H1 (cell line): ENCODE measurements around the gene BTBD9. TPM values are rescaled to one million over a fixed set of nuclear protein-coding genes. Genes with fewer than 3 reads are reported as not detected.

Experiments used
- CTCF ChIA-PET: fragments of 300-600 bp; sonication (Branson Sonifier 250); formaldehyde crosslinking; loops from one replicate; lab custom pipeline; 2021; ENCODE audit not compliant: partially characterized antibody; lab: Charles Lee
- POLR2A ChIA-PET: fragments of 300-600 bp; sonication (Branson Sonifier 250); formaldehyde crosslinking; loops from one replicate; lab custom pipeline; 2021; ENCODE audit warnings: inconsistent platforms; ENCODE audit not compliant: partially characterized antibody; lab: Charles Lee
- DNase-seq, 2 experiments: peaks; one replicate each; pipeline versions ENCODE4 v3.0.0 to v3.0.0-alpha.2; 2010 to 2022; ENCODE audit warnings: low spot score in 2 of 2, low read depth in 1 of 2, mixed read lengths in 1 of 2
- FAIRE-seq: peaks from 2 replicates; lab custom pipeline; 2011; peaks lifted over from hg19 to GRCh38; lab: Jason Lieb, UNC
- H2AFZ ChIP-seq: 2 replicates; pipeline ENCODE4 v1.8.1; 2012; ENCODE audit warnings: low read length, inconsistent platforms
- H2AK5ac ChIP-seq: 2 replicates; pipeline ENCODE4 v1.6.1; 2013; ENCODE audit warnings: low read depth, low read length
- H2BK120ac ChIP-seq: replicated peaks from 2 replicates; pipeline ENCODE3; 2013; ENCODE audit warnings: low read depth, low read length, inconsistent platforms
- H2BK12ac ChIP-seq: 2 replicates; pipeline ENCODE4 v1.6.1; 2013; ENCODE audit warnings: low read depth, low read length
- H2BK15ac ChIP-seq: 2 replicates; pipeline ENCODE4 v1.6.1; 2013; ENCODE audit warnings: low read length
- H2BK20ac ChIP-seq: 2 replicates; pipeline ENCODE4 v1.6.1; 2013; ENCODE audit warnings: low read length
- H2BK5ac ChIP-seq: 2 replicates; pipeline ENCODE4 v1.6.1; 2013; ENCODE audit warnings: low read depth, low read length
- H3K14ac ChIP-seq: 2 replicates; pipeline ENCODE4 v1.6.1; 2013; ENCODE audit warnings: inconsistent platforms; ENCODE audit not compliant: insufficient read length
- H3K18ac ChIP-seq: 2 replicates; pipeline ENCODE4 v1.6.1; 2013; ENCODE audit warnings: low read length; ENCODE audit errors: extremely low read depth
- H3K23ac ChIP-seq: 2 replicates; pipeline ENCODE4 v1.6.1; 2013; ENCODE audit warnings: inconsistent platforms; ENCODE audit not compliant: insufficient read length
- H3K23me2 ChIP-seq: 2 replicates; pipeline ENCODE4 v1.6.1; 2013; ENCODE audit warnings: low read depth, low read length
- H3K27ac ChIP-seq: 2 replicates; pipeline ENCODE4 v1.6.1; 2011; ENCODE audit warnings: low read depth, low read length, inconsistent platforms
- H3K27me3 ChIP-seq, 4 experiments: replicated peaks in 1 of 4; 1 replicate in 1 of 4; 2 replicates in 3 of 4; pipeline versions ENCODE4 v1.6.1 to v1.8.1; 2011 to 2013; ENCODE audit warnings: low read length in 3 of 4, mild to moderate bottlenecking in 3 of 4, inconsistent platforms in 2 of 4, mixed read lengths in 2 of 4, moderate library complexity in 1 of 4; ENCODE audit not compliant: control insufficient read depth in 3 of 4, insufficient read depth in 3 of 4; ENCODE audit errors: extremely low read depth in 1 of 4
- H3K36me3 ChIP-seq, 4 experiments: 2 replicates each; pipeline versions ENCODE4 v1.6.1 to v1.8.1; 2011 to 2013; ENCODE audit warnings: mild to moderate bottlenecking in 4 of 4, low read length in 3 of 4, moderate library complexity in 2 of 4, control low read depth in 1 of 4, inconsistent platforms in 1 of 4; ENCODE audit not compliant: insufficient read depth in 4 of 4, control insufficient read depth in 2 of 4
- H3K4ac ChIP-seq: replicated peaks from 2 replicates; pipeline ENCODE3; 2013; ENCODE audit warnings: low read length, low read depth, mixed read lengths, inconsistent platforms; ENCODE audit not compliant: insufficient read length
- H3K4me1 ChIP-seq, 4 experiments: replicated peaks in 1 of 4; 1 replicate in 1 of 4; 2 replicates in 3 of 4; pipeline versions ENCODE4 v1.6.1 to v1.8.1; 2011 to 2013; ENCODE audit warnings: low read length in 3 of 4, inconsistent platforms in 2 of 4, mixed read lengths in 1 of 4; ENCODE audit not compliant: insufficient read depth in 4 of 4, control insufficient read depth in 3 of 4
- H3K4me2 ChIP-seq, 2 experiments: 2 replicates each; pipeline versions ENCODE4 v1.6.1 to v1.8.1; 2011 to 2013; ENCODE audit warnings: low read depth in 2 of 2, low read length in 2 of 2, control low read depth in 1 of 2, inconsistent platforms in 1 of 2, mild to moderate bottlenecking in 1 of 2; ENCODE audit not compliant: insufficient read depth in 1 of 2
- H3K4me3 ChIP-seq, 4 experiments: fragments of 200-600, 300-600 bp in 1 of 4; sonication (generic), shearing (Covaris generic), sonication (Bioruptor Twin) in 1 of 4; 2 replicates each; pipeline versions ENCODE4 v1.5.1 to v1.8.1; 2011 to 2016; ENCODE audit warnings: low read length in 4 of 4, low read depth in 3 of 4, control low read depth in 2 of 4, inconsistent platforms in 2 of 4, mild to moderate bottlenecking in 2 of 4, mixed read lengths in 1 of 4, moderate library complexity in 1 of 4; ENCODE audit not compliant: insufficient read depth in 2 of 4; ENCODE audit errors: extremely low read depth in 1 of 4
- H3K56ac ChIP-seq: replicated peaks from 2 replicates; pipeline ENCODE3; 2013; ENCODE audit warnings: low read depth, mild to moderate bottlenecking, mixed read lengths, low read length, inconsistent platforms; ENCODE audit not compliant: insufficient read length
- H3K79me1 ChIP-seq: 2 replicates; pipeline ENCODE4 v1.6.1; 2013; ENCODE audit warnings: low read depth, low read length, control low read depth
- H3K79me2 ChIP-seq, 2 experiments: 2 replicates each; pipeline versions ENCODE4 v1.6.1 to v1.8.1; 2012 to 2013; ENCODE audit warnings: low read length in 2 of 2, mild to moderate bottlenecking in 2 of 2, inconsistent platforms in 1 of 2; ENCODE audit not compliant: insufficient read depth in 2 of 2, control insufficient read depth in 1 of 2
- H3K9ac ChIP-seq, 4 experiments: replicated peaks in 1 of 4; 1 replicate in 1 of 4; 2 replicates in 3 of 4; pipeline versions ENCODE4 v1.6.1 to v1.8.1; 2011 to 2013; ENCODE audit warnings: low read depth in 3 of 4, low read length in 3 of 4, control low read depth in 2 of 4, mild to moderate bottlenecking in 2 of 4, moderate library complexity in 2 of 4, inconsistent platforms in 1 of 4; ENCODE audit errors: extremely low read depth in 1 of 4
- H3K9me3 ChIP-seq, 2 experiments: 2 replicates each; pipeline versions ENCODE4 v1.6.1 to v1.8.1; 2012 to 2013; ENCODE audit warnings: mild to moderate bottlenecking in 2 of 2, moderate library complexity in 2 of 2, control low read depth in 1 of 2, inconsistent platforms in 1 of 2, low read depth in 1 of 2, low read length in 1 of 2, mixed read lengths in 1 of 2; ENCODE audit not compliant: insufficient read depth in 2 of 2
- H4K20me1 ChIP-seq, 2 experiments: replicated peaks in 1 of 2; 2 replicates each; pipeline versions ENCODE3 to v1.8.1; 2011 to 2013; ENCODE audit warnings: inconsistent platforms in 2 of 2, low read length in 2 of 2, mild to moderate bottlenecking in 1 of 2; ENCODE audit not compliant: insufficient read depth in 2 of 2, control insufficient read depth in 1 of 2
- H4K5ac ChIP-seq: 2 replicates; pipeline ENCODE4 v1.6.1; 2013; ENCODE audit warnings: low read length, low read depth, mixed read lengths, inconsistent platforms; ENCODE audit not compliant: insufficient read length
- H4K8ac ChIP-seq: 2 replicates; pipeline ENCODE4 v1.8.0; 2013; ENCODE audit warnings: mild to moderate bottlenecking, moderate library complexity, low read length, inconsistent platforms; ENCODE audit not compliant: insufficient read depth; ENCODE audit errors: extremely low read depth
- H4K91ac ChIP-seq: replicated peaks from 2 replicates; pipeline ENCODE3; 2013; ENCODE audit warnings: low read length, mixed read lengths, inconsistent platforms; ENCODE audit not compliant: insufficient read length
- ASH2L ChIP-seq: fragments of 200-600, 300-600 bp; sonication (generic); IDR thresholded peaks from one replicate; pipeline ENCODE4 v1.7.1; 2017; ENCODE audit warnings: low read length
- ATF2 ChIP-seq: IDR thresholded peaks from 2 replicates; pipeline ENCODE4 v1.6.1; 2012; ENCODE audit warnings: low read length, inconsistent platforms
- BACH1 ChIP-seq: IDR thresholded peaks from 2 replicates; pipeline ENCODE4 v1.6.1; 2012; ENCODE audit warnings: low read length, improper control_type of control experiment
- CHD1 ChIP-seq: IDR thresholded peaks from 2 replicates; pipeline ENCODE4 v1.6.1; 2012; ENCODE audit warnings: low read depth, low read length, improper control_type of control experiment
- CTBP2 ChIP-seq: IDR thresholded peaks from 2 replicates; pipeline ENCODE4 v1.7.0; 2011; ENCODE audit warnings: borderline replicate concordance, mild to moderate bottlenecking, moderate library complexity, mixed read lengths, low read length; ENCODE audit not compliant: insufficient read depth, insufficient read length
- FOSL1 ChIP-seq: IDR thresholded peaks from 2 replicates; pipeline ENCODE4 v1.6.1; 2011; ENCODE audit warnings: mild to moderate bottlenecking, low read depth, low read length, moderate library complexity; ENCODE audit not compliant: insufficient read depth
- KDM5A ChIP-seq: fragments of 200-600 bp; IDR thresholded peaks from 2 replicates; pipeline ENCODE4 v1.7.1; 2012; ENCODE audit warnings: mild to moderate bottlenecking, low read length, inconsistent platforms, mixed read lengths
- NANOG ChIP-seq: IDR thresholded peaks from 2 replicates; pipeline ENCODE4 v1.6.1; 2011; ENCODE audit warnings: low read length, low read depth, mild to moderate bottlenecking, inconsistent platforms; ENCODE audit not compliant: insufficient read depth, poor library complexity, severe bottlenecking
- SAP30 ChIP-seq: fragments of 300-600 bp; sonication (generic); IDR thresholded peaks from 2 replicates; pipeline ENCODE4 v1.7.1; 2012; ENCODE audit warnings: low read length, moderate library complexity, mild to moderate bottlenecking, inconsistent platforms; ENCODE audit not compliant: insufficient read depth, insufficient replicate concordance
- TCF12 ChIP-seq: IDR thresholded peaks from 2 replicates; pipeline ENCODE4 v1.6.1; 2011; ENCODE audit warnings: low read depth, mild to moderate bottlenecking, low read length
- YY1 ChIP-seq: IDR thresholded peaks from 2 replicates; pipeline ENCODE4 v1.6.1; 2011; ENCODE audit warnings: low read depth, mild to moderate bottlenecking, low read length
- WGBS, 2 experiments: shearing (Covaris generic) in 1 of 2; methylation state at CpG; one replicate each; pipeline versions ENCODE4 v1.1.6 to v1.1.7; 2013 to 2015; ENCODE audit warnings: low lambda C conversion rate in 2 of 2, mixed read lengths in 2 of 2, inconsistent platforms in 1 of 2, low coverage in 1 of 2, missing lambda C conversion rate in 1 of 2; ENCODE audit not compliant: insufficient replicate concordance in 2 of 2, insufficient coverage in 1 of 2, insufficient read length in 1 of 2; ENCODE audit errors: extremely low coverage in 1 of 2, missing lambda C conversion rate in 1 of 2; 5-methylcytosine and 5-hydroxymethylcytosine counted together
- polyA plus RNA-seq, 7 experiments: library from polyadenylated mRNA; depleted of rRNA in 3 of 7; stranded (reverse) in 5 of 7; unstranded in 2 of 7; fragments of >200 nt in 5 of 7; fragments of 200-250 nt in 2 of 7; gene quantifications; 1 replicate in 5 of 7; 2 replicates in 1 of 7; 4 replicates in 1 of 7; pipeline versions ENCODE4 v1.2.1 to v1.2.3, GENCODE V29; 2011 to 2013; ENCODE audit warnings: missing spikeins in 2 of 7, mixed read lengths in 2 of 7
- total RNA-seq: library from RNA; stranded (reverse); fragmentation: NEBNext Ultra II Directional; extraction: Animal tissue kit (Norgen Biotek cat#: 25700); gene quantifications from 2 replicates; pipeline ENCODE4 v1.2.1, GENCODE V29; 2021

The BTBD9 gene
- total and polyA plus RNA-seq, 2 of the 8 experiments (the other 6 are each of a cell fraction or from before 2014, with no cell fraction given): 0.92 to 4.1 TPM

GRCh38 chr6:38631186-38631783 is 8.4 kb downstream of the BTBD9 start:
- FAIRE-seq (no peak), DNase-seq (no peak)
- H3K27me3 ChIP-seq: no peaks in the 10 kb centered on the region
- H4K91ac ChIP-seq: no peak overlapping the region
- no peak overlapping the region for H2AFZ ChIP-seq
- H3K18ac ChIP-seq: no peak overlapping the region
- H4K20me1 ChIP-seq: no peaks in the 10 kb centered on the region
- H3K14ac ChIP-seq: no peak overlapping the region
- H2BK5ac ChIP-seq: no peak overlapping the region
- H4K5ac ChIP-seq: no peak overlapping the region
- no peak overlapping the region for H3K23ac ChIP-seq
- ChIA-PET CTCF (interaction anchor here (0.6 kb wide), 1 partner anchor 1781 kb away, joined by 3 read pairs; no protein-coding TSS in a partner anchor), POLR2A (no interaction called here)
- no peaks in the 10 kb centered on the region for H3K9me3 ChIP-seq
- no peak overlapping the region for H3K4me2 ChIP-seq
- no peaks in the 10 kb centered on the region for H3K23me2 ChIP-seq
- no peak overlapping the region for H2AK5ac ChIP-seq
- H3K4me3 ChIP-seq: no peak overlapping the region
- no peaks in the 10 kb centered on the region for H3K79me1 ChIP-seq
- H2BK20ac ChIP-seq: no peak overlapping the region
- no peak overlapping the region for H4K8ac ChIP-seq
- no peak overlapping the region for H3K56ac ChIP-seq
- no peak overlapping the region for H2BK15ac ChIP-seq
- H3K36me3 ChIP-seq: no peaks in the 10 kb centered on the region
- H3K79me2 ChIP-seq: no peaks in the 10 kb centered on the region
- H3K4me1 ChIP-seq: no peaks in the 10 kb centered on the region
- H2BK120ac ChIP-seq: no peak overlapping the region
- no peak overlapping the region; a peak in 1 of 7 replicates for H3K9ac ChIP-seq
- 89% methylated on average over 3 of the region's 3 CpGs; no CpG with 5 or more reads in 1 of the 2 experiments for WGBS, 2 experiments
- H2BK12ac ChIP-seq: no peak overlapping the region
- H3K4ac ChIP-seq: no peak overlapping the region
- H3K27ac ChIP-seq: no peak overlapping the region
- TF ChIP-seq NANOG (no peak), ATF2 (no peak), TCF12 (no peak), YY1 (no peak), FOSL1 (no peak), CTBP2 (no peak), SAP30 (no peak), BACH1 (no peak), CHD1 (no peak), ASH2L (no peak), KDM5A (no peak)
